IMR-90 (cell line): Measurements from ENCODE around the gene SLC26A6. TPM values are rescaled to one million over a fixed set of nuclear protein-coding genes. Genes with fewer than 3 reads are reported as not detected.

Experiments used
- ATAC-seq: fragments of 200-7000 bp; cut with Tn5 transposase; 2 replicates; pipeline ENCODE4 v1.9.1; 2020; ENCODE audit warnings: low read depth, mild to moderate bottlenecking, moderate library complexity
- BruUV-seq: library from RNA; stranded (reverse); fragments of 400-500 nt; replicated peaks from 2 replicates; lab custom pipeline; 2021; lab: Mats Ljungman, UMichigan
- CTCF ChIA-PET: fragments of 300-600 bp; formaldehyde crosslinking; extraction: SDS; loops from one replicate; lab custom pipeline; 2021; ENCODE audit warnings: antibody characterized with exemption; lab: Yijun Ruan, JAX
- POLR2A ChIA-PET: fragments of 300-600 bp; sonication (Branson Sonifier 250); formaldehyde crosslinking; loops from one replicate; lab custom pipeline; 2022; ENCODE audit warnings: antibody characterized with exemption; ENCODE audit not compliant: unreplicated experiment; lab: Charles Lee
- DNase-seq: peaks from one replicate; pipeline ENCODE4 v3.0.0; 2013
- H2AFZ ChIP-seq: replicated peaks from 2 replicates; pipeline ENCODE3; 2013; ENCODE audit warnings: low read length, mild to moderate bottlenecking; ENCODE audit not compliant: poor library complexity
- H2AK5ac ChIP-seq: 2 replicates; pipeline ENCODE4 v1.6.1; 2013; ENCODE audit warnings: low read depth, low read length, inconsistent platforms
- H2AK9ac ChIP-seq: replicated peaks from 2 replicates; pipeline ENCODE3; 2013; ENCODE audit warnings: mild to moderate bottlenecking, low read depth, low read length, moderate library complexity; ENCODE audit not compliant: poor library complexity
- H2BK120ac ChIP-seq: 2 replicates; pipeline ENCODE4 v1.6.1; 2013; ENCODE audit warnings: low read depth, low read length, inconsistent platforms
- H2BK15ac ChIP-seq: 3 replicates; pipeline ENCODE4 v1.6.1; 2013; ENCODE audit warnings: low read depth, low read length, inconsistent platforms
- H2BK20ac ChIP-seq: 2 replicates; pipeline ENCODE4 v1.6.1; 2013; ENCODE audit warnings: low read depth, mild to moderate bottlenecking, inconsistent platforms, low read length, moderate library complexity
- H2BK5ac ChIP-seq: 2 replicates; pipeline ENCODE4 v1.6.1; 2013; ENCODE audit warnings: mild to moderate bottlenecking, low read depth, low read length, inconsistent platforms; ENCODE audit not compliant: poor library complexity, severe bottlenecking
- H3K14ac ChIP-seq: replicated peaks from 2 replicates; pipeline ENCODE4 v1.6.1; 2013; ENCODE audit warnings: low read depth, low read length, inconsistent platforms
- H3K18ac ChIP-seq: 2 replicates; pipeline ENCODE4 v1.6.1; 2013; ENCODE audit warnings: low read depth, low read length, control low read depth
- H3K23ac ChIP-seq: 2 replicates; pipeline ENCODE4 v1.6.1; 2013; ENCODE audit warnings: low read depth, low read length, inconsistent platforms
- H3K27ac ChIP-seq: 2 replicates; pipeline ENCODE4 v1.5.1; 2013; ENCODE audit warnings: mild to moderate bottlenecking, control low read depth, low read length; ENCODE audit not compliant: insufficient read depth
- H3K27me3 ChIP-seq: 2 replicates; pipeline ENCODE4 v1.6.1; 2013; ENCODE audit warnings: low read length; ENCODE audit not compliant: control insufficient read depth, insufficient read depth
- H3K36me3 ChIP-seq: 2 replicates; pipeline ENCODE4 v1.6.1; 2013; ENCODE audit warnings: low read length, mixed read lengths; ENCODE audit not compliant: control insufficient read depth, insufficient read depth
- H3K4ac ChIP-seq: 2 replicates; pipeline ENCODE4 v1.6.1; 2013; ENCODE audit warnings: low read depth, low read length, inconsistent platforms
- H3K4me1 ChIP-seq: 2 replicates; pipeline ENCODE4 v1.6.1; 2013; ENCODE audit warnings: low read length, mixed read lengths; ENCODE audit not compliant: control insufficient read depth, insufficient read depth
- H3K4me2 ChIP-seq: 2 replicates; pipeline ENCODE4 v1.6.1; 2013; ENCODE audit warnings: low read depth, mild to moderate bottlenecking, control low read depth, low read length, moderate library complexity
- H3K4me3 ChIP-seq: 2 replicates; pipeline ENCODE4 v1.5.1; 2013; ENCODE audit warnings: low read depth, mild to moderate bottlenecking, control low read depth, low read length, moderate library complexity; ENCODE audit not compliant: insufficient read depth
- H3K56ac ChIP-seq: 2 replicates; pipeline ENCODE4 v1.6.1; 2013; ENCODE audit warnings: low read length, inconsistent platforms; ENCODE audit not compliant: insufficient read depth; ENCODE audit errors: extremely low read depth
- H3K79me1 ChIP-seq, 2 experiments: 2 replicates each; pipeline ENCODE4 v1.6.1; 2013; ENCODE audit warnings: low read length in 2 of 2, inconsistent platforms in 1 of 2, low read depth in 1 of 2
- H3K9ac ChIP-seq: 2 replicates; pipeline ENCODE4 v1.6.1; 2013; ENCODE audit warnings: low read depth, low read length, control low read depth
- H3K9me1 ChIP-seq: 2 replicates; pipeline ENCODE4 v1.6.1; 2013; ENCODE audit warnings: low read length, inconsistent platforms; ENCODE audit not compliant: insufficient read depth
- H3K9me3 ChIP-seq: 2 replicates; pipeline ENCODE4 v1.6.1; 2013; ENCODE audit warnings: low read length; ENCODE audit not compliant: control insufficient read depth, insufficient read depth
- H4K20me1 ChIP-seq: 2 replicates; pipeline ENCODE4 v1.6.1; 2013; ENCODE audit warnings: low read length, inconsistent platforms; ENCODE audit not compliant: insufficient read depth
- H4K5ac ChIP-seq: 2 replicates; pipeline ENCODE4 v1.6.1; 2013; ENCODE audit warnings: mild to moderate bottlenecking, low read depth, low read length, control low read depth
- H4K8ac ChIP-seq, 2 experiments: 2 replicates each; pipeline ENCODE4 v1.6.1; 2013; ENCODE audit warnings: low read depth in 2 of 2, low read length in 2 of 2, control low read depth in 1 of 2, inconsistent platforms in 1 of 2
- H4K91ac ChIP-seq: 2 replicates; pipeline ENCODE4 v1.6.1; 2013; ENCODE audit warnings: low read depth, low read length, inconsistent platforms; ENCODE audit not compliant: insufficient read depth
- CEBPB ChIP-seq: IDR thresholded peaks from 2 replicates; pipeline ENCODE4 v1.6.1; 2012; ENCODE audit warnings: low read depth, low read length, improper control_type of control experiment
- FOS ChIP-seq: fragments of 150-350 bp; IDR thresholded peaks from 2 replicates; pipeline ENCODE4 v1.6.1; 2016; ENCODE audit warnings: low read depth, low read length
- MAFK ChIP-seq: IDR thresholded peaks from 2 replicates; pipeline ENCODE4 v1.6.1; 2012; ENCODE audit warnings: low read depth, low read length, improper control_type of control experiment
- MAZ ChIP-seq: IDR thresholded peaks from 2 replicates; pipeline ENCODE4 v1.6.1; 2012; ENCODE audit warnings: low read depth, mild to moderate bottlenecking, low read length, improper control_type of control experiment, moderate library complexity, borderline replicate concordance
- NFE2L2 ChIP-seq: fragments of 150-350 bp; IDR thresholded peaks from 2 replicates; pipeline ENCODE4 v1.6.1; 2016; ENCODE audit warnings: low read depth, mild to moderate bottlenecking, low read length
- POLR2A ChIP-seq: IDR thresholded peaks from 2 replicates; pipeline ENCODE4 v1.6.1; 2012; ENCODE audit warnings: mild to moderate bottlenecking, low read depth, low read length
- RAD21 ChIP-seq: IDR thresholded peaks from 2 replicates; pipeline ENCODE4 v1.6.1; 2012; ENCODE audit warnings: low read length, improper control_type of control experiment
- RFX5 ChIP-seq: IDR thresholded peaks from 2 replicates; pipeline ENCODE4 v1.8.0; 2012; ENCODE audit warnings: low read depth, mild to moderate bottlenecking, low read length, moderate library complexity
- SMC3 ChIP-seq: fragments of 150-350 bp; IDR thresholded peaks from 2 replicates; pipeline ENCODE4 v1.6.1; 2016; ENCODE audit warnings: low read depth, mild to moderate bottlenecking, antibody characterized with exemption, low read length, moderate library complexity
- WGBS, 2 experiments: methylation state at CpG; one replicate each; pipeline versions ENCODE4 v1.1.5 to v1.1.7; 2013; ENCODE audit warnings: missing lambda C conversion rate in 2 of 2; ENCODE audit not compliant: insufficient read length in 1 of 2; ENCODE audit errors: extremely low coverage in 2 of 2; 5-methylcytosine and 5-hydroxymethylcytosine counted together
- dilution Hi-C: fragments of 300-500 bp; cut with HindIII; formaldehyde crosslinking; loops from one replicate; pipeline ENCODE4 v1.14.3; 2018; ENCODE audit warnings: low sequenced_read_pairs; ENCODE audit not compliant: unreplicated experiment
- in situ Hi-C: fragments of 300-500 bp; cut with MboI; formaldehyde crosslinking; loops from 3 replicates; pipeline ENCODE4 v1.14.3; 2019; ENCODE audit warnings: low sequenced_read_pairs, inconsistent platforms, mixed read lengths
- intact Hi-C: fragments of 100-400 bp; cut with micrococcal nuclease; formaldehyde crosslinking; loops from 2 replicates; pipeline ENCODE4 v1.10.0; 2022
- polyA plus RNA-seq, 3 experiments: library from polyadenylated mRNA; depleted of rRNA; stranded (reverse); fragments of >200 nt; gene quantifications; 2 replicates each; pipeline ENCODE4 v1.2.3, GENCODE V29; 2012; ENCODE audit warnings: low replicate concordance in 1 of 3
- total RNA-seq: library from RNA; depleted of rRNA; stranded (reverse); fragments of >200 nt; gene quantifications from 2 replicates; pipeline ENCODE4 v1.2.3, GENCODE V29; 2012
- TF ChIP-seq, protein P1 (sequence below): fragments of 150-350 bp; IDR thresholded peaks from 2 replicates; pipeline ENCODE4 v1.6.1; 2016; ENCODE audit warnings: low read depth, mild to moderate bottlenecking, low read length, moderate library complexity, borderline replicate concordance
- TF ChIP-seq, protein P2 (sequence below): fragments of 150-350 bp; IDR thresholded peaks from 2 replicates; pipeline ENCODE4 v1.6.1; 2017; ENCODE audit warnings: mild to moderate bottlenecking, antibody characterized with exemption, low read length, low read depth

SLC26A6 gene
- total and polyA plus RNA-seq, 2 of the 4 experiments (the other 2 are of a cell fraction): 11.8 to 34.3 TPM

GRCh38 chr3:48597408-48597800, 37.9 kb downstream of the SLC26A6 start:
- H3K18ac ChIP-seq: peak overlapping the region; percentile 85
- no TSS peak for BruUV-seq
- H3K4me3 ChIP-seq: no peak overlapping the region
- H3K36me3 ChIP-seq: peaks cover 46% of the 10 kb centered on the region
- H4K91ac ChIP-seq: peak overlapping the region; percentile 98
- peak overlapping the region; percentile 99 for H2BK20ac ChIP-seq
- H3K56ac ChIP-seq: peak overlapping the region; percentile 76; the same call in 1 of the 2 replicates
- H3K79me1 ChIP-seq: peaks cover 27 to 77% of the 10 kb centered on the region in 2 experiments
- intact Hi-C loops: no loop called here
- H3K9me1 ChIP-seq: peaks cover 54% of the 10 kb centered on the region
- ATAC-seq (no peak), DNase-seq (no peak)
- peak overlapping the region; percentile 99 for H3K4ac ChIP-seq
- peak overlapping the region; percentile 100 for H2AK5ac ChIP-seq
- no peaks in the 10 kb centered on the region for H3K9me3 ChIP-seq
- peak overlapping the region; percentile 85 for H2BK120ac ChIP-seq
- ChIA-PET POLR2A (interaction anchor here (0.6 kb wide), 1 partner anchor 65 kb away, joined by 18 read pairs; the partner anchor contains the start of gene CELSR3), CTCF (interaction anchor here (0.9 to 1.0 kb wide), 2 partner anchors 12 to 38 kb away, joined by 3 to 4 read pairs; partner anchors contain the start of gene UQCRC1)
- peaks cover 19% of the 10 kb centered on the region for H4K20me1 ChIP-seq
- peak overlapping the region; percentile 28 for H3K23ac ChIP-seq
- peak overlapping the region; percentile 97 for H2BK5ac ChIP-seq
- H3K27ac ChIP-seq: peak overlapping the region; percentile 94
- H3K14ac ChIP-seq: peak overlapping the region; percentile 76
- no peak overlapping the region for H3K9ac ChIP-seq
- H4K5ac ChIP-seq: peak overlapping the region; percentile 72
- dilution Hi-C loops: no loop called here
- H2AK9ac ChIP-seq: peak overlapping the region; percentile 99
- no peak for TF ChIP-seq RAD21
- no peak for TF ChIP-seq CEBPB
- TF ChIP-seq MAZ: no peak
- no peak for TF ChIP-seq FOS
- TF ChIP-seq RFX5: no peak
- TF ChIP-seq MAFK: no peak
- TF ChIP-seq, protein P1, sequence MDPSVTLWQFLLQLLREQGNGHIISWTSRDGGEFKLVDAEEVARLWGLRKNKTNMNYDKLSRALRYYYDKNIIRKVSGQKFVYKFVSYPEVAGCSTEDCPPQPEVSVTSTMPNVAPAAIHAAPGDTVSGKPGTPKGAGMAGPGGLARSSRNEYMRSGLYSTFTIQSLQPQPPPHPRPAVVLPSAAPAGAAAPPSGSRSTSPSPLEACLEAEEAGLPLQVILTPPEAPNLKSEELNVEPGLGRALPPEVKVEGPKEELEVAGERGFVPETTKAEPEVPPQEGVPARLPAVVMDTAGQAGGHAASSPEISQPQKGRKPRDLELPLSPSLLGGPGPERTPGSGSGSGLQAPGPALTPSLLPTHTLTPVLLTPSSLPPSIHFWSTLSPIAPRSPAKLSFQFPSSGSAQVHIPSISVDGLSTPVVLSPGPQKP: no peak
- TF ChIP-seq SMC3: no peak
- TF ChIP-seq, protein P2, sequence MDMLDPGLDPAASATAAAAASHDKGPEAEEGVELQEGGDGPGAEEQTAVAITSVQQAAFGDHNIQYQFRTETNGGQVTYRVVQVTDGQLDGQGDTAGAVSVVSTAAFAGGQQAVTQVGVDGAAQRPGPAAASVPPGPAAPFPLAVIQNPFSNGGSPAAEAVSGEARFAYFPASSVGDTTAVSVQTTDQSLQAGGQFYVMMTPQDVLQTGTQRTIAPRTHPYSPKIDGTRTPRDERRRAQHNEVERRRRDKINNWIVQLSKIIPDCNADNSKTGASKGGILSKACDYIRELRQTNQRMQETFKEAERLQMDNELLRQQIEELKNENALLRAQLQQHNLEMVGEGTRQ: no peak
- TF ChIP-seq POLR2A: no peak
- TF ChIP-seq NFE2L2: no peak
- H4K8ac ChIP-seq: peak overlapping the region; percentile 85 to 90
- H3K4me2 ChIP-seq: no peak overlapping the region
- H2AFZ ChIP-seq: peak overlapping the region; percentile 14
- peaks cover 54% of the 10 kb centered on the region for H3K4me1 ChIP-seq
- H2BK15ac ChIP-seq: peak overlapping the region; percentile 97
- H3K27me3 ChIP-seq: no peaks in the 10 kb centered on the region
- WGBS, 2 experiments: 90% methylated on average over 2 of the region's 6 CpGs; no CpG with 5 or more reads in 1 of the 2 experiments
- in situ Hi-C loops: no loop called here
